Vagina (tissue), 2 donors: Measurements from ENCODE around the gene CSF3R. TPM values are rescaled to one million over a fixed set of nuclear protein-coding genes. Genes with fewer than 3 reads are reported as not detected.
"Not testable (repeated sequence)": the region's sequence is repeated elsewhere in the genome, so short reads cannot be mapped to it uniquely, and the experiment has no call there.

Experiments
- DNase-seq, 2 donors: peaks; one replicate each; pipeline ENCODE4 v3.0.0-alpha.2; 2017; ENCODE audit errors: extremely low spot score in 2 of 2
- H3K27ac ChIP-seq: fragments of 200-600 bp; sonication (generic); one replicate; pipeline ENCODE4 v1.5.1; 2019
- H3K27me3 ChIP-seq: fragments of 200-600 bp; sonication (generic); one replicate; pipeline ENCODE4 v1.5.1; 2019
- H3K36me3 ChIP-seq, 2 donors: fragments of 200-600 bp; sonication (generic); one replicate each; pipeline ENCODE4 v1.5.1; 2017 to 2019
- H3K4me1 ChIP-seq: fragments of 200-600 bp; sonication (generic); one replicate; pipeline ENCODE4 v1.5.1; 2019
- H3K4me3 ChIP-seq, 2 donors: fragments of 200-600 bp; sonication (generic); 1 replicate in 1 of 2; 2 replicates in 1 of 2; pipeline ENCODE4 v1.5.1; 2016 to 2019
- H3K9me3 ChIP-seq: fragments of 200-600 bp; sonication (generic); one replicate; pipeline ENCODE4 v1.5.1; 2019
- CTCF ChIP-seq, 3 experiments: fragments of 450-650 bp in 2 of 3; fragments of 200-600 bp in 1 of 3; sonication (generic) in 1 of 3; IDR thresholded peaks; one replicate each; pipeline ENCODE4 v1.5.1; 2017 to 2019; ENCODE audit warnings: antibody characterized with exemption in 3 of 3, mild to moderate bottlenecking in 2 of 3, moderate library complexity in 2 of 3
- POLR2A ChIP-seq, 2 donors: fragments of 450-650 bp; IDR thresholded peaks; one replicate each; pipeline ENCODE4 v1.6.1; 2017; ENCODE audit warnings: antibody characterized with exemption in 2 of 2, mild to moderate bottlenecking in 2 of 2, moderate library complexity in 2 of 2
- POLR2AphosphoS5 ChIP-seq, 2 donors: sonication (generic); formaldehyde crosslinking; IDR thresholded peaks; one replicate each; pipeline ENCODE4 v1.9.0; 2017; ENCODE audit warnings: antibody characterized with exemption in 2 of 2, mild to moderate bottlenecking in 2 of 2, low read depth in 1 of 2; ENCODE audit not compliant: insufficient read depth in 1 of 2
- intact Hi-C: fragments of 100-400 bp; cut with DNase I; formaldehyde crosslinking; loops from one replicate; pipeline ENCODE4 v1.15.1; 2023
- total RNA-seq: library from RNA; depleted of rRNA; stranded (reverse); fragments of >200 nt; gene quantifications from one replicate; pipeline ENCODE4 v1.2.3, GENCODE V29; 2016

Gene CSF3R
- total RNA-seq, 1 donor from 2014 or later, result 8.8 TPM

- H3K27ac ChIP-seq, result no peak overlapping the region
- H3K27me3 ChIP-seq, result no peaks in the 10 kb centered on the region
- H3K4me3 ChIP-seq, result no peak overlapping the region
- H3K4me1 ChIP-seq, result no peaks in the 10 kb centered on the region
- H3K9me3 ChIP-seq, result no peaks in the 10 kb centered on the region
- TF ChIP-seq CTCF (IDR thresholded peaks at IDR 0.05) (no peak), POLR2AphosphoS5 (IDR thresholded peaks at IDR 0.05; ENCODE audit: insufficient read depth in 1 of 2, low read depth in 1 of 2) (no peak), POLR2A (IDR thresholded peaks at IDR 0.05) (no peak)
- DNase-seq, result no peak
- no peaks in the 10 kb centered on the region for H3K36me3 ChIP-seq
- intact Hi-C loops, result no loop called here
Measured at GRCh38 chr1:36487906-36488305, 5.2 kb upstream of the CSF3R start.

- H3K27me3 ChIP-seq, H3K4me3 ChIP-seq, DNase-seq, H3K9me3 ChIP-seq, H3K27ac ChIP-seq, H3K4me1 ChIP-seq, H3K36me3 ChIP-seq, intact Hi-C loops: not testable (repeated sequence)
Measured at GRCh38 chr1:36487336-36487725, 4.6 kb upstream of the CSF3R start.

GRCh38 chr1:36486439-36487335 is 4.0 kb upstream of the CSF3R start:
- no peak overlapping the region for H3K27ac ChIP-seq
- intact Hi-C loops, result no loop called here
- no peak overlapping the region for H3K4me3 ChIP-seq
- TF ChIP-seq CTCF (IDR thresholded peaks at IDR 0.05) (no peak), POLR2AphosphoS5 (IDR thresholded peaks at IDR 0.05; ENCODE audit: insufficient read depth in 1 of 2, low read depth in 1 of 2) (no peak), POLR2A (IDR thresholded peaks at IDR 0.05) (no peak)
- H3K4me1 ChIP-seq, result no peaks in the 10 kb centered on the region
- no peaks in the 10 kb centered on the region for H3K36me3 ChIP-seq
- no peaks in the 10 kb centered on the region for H3K27me3 ChIP-seq
- H3K9me3 ChIP-seq, result no peaks in the 10 kb centered on the region
- no peak for DNase-seq

GRCh38 chr1:36486093-36486438 is 3.4 kb upstream of the CSF3R start:
- TF ChIP-seq POLR2A (IDR thresholded peaks at IDR 0.05), result no peak
- TF ChIP-seq CTCF (IDR thresholded peaks at IDR 0.05), result no peak
- no peak for TF ChIP-seq POLR2AphosphoS5 (IDR thresholded peaks at IDR 0.05; ENCODE audit: insufficient read depth in 1 of 2, low read depth in 1 of 2)
- no peak overlapping the region for H3K4me3 ChIP-seq
- H3K9me3 ChIP-seq, result no peaks in the 10 kb centered on the region
- H3K4me1 ChIP-seq, result no peaks in the 10 kb centered on the region
- H3K27ac ChIP-seq, result no peak overlapping the region
- DNase-seq, result no peak
- H3K27me3 ChIP-seq, result no peaks in the 10 kb centered on the region
- H3K36me3 ChIP-seq, result no peaks in the 10 kb centered on the region
- intact Hi-C loops, result no loop called here

GRCh38 chr1:36484099-36484498 is 1.4 kb upstream of the CSF3R start:
- H3K27me3 ChIP-seq, result no peaks in the 10 kb centered on the region
- no peak for DNase-seq
- no peaks in the 10 kb centered on the region for H3K9me3 ChIP-seq
- no peak overlapping the region for H3K27ac ChIP-seq
- intact Hi-C loops, result no loop called here
- H3K4me1 ChIP-seq, result no peaks in the 10 kb centered on the region
- H3K36me3 ChIP-seq, result no peaks in the 10 kb centered on the region
- H3K4me3 ChIP-seq, result no peak overlapping the region
- TF ChIP-seq POLR2AphosphoS5 (IDR thresholded peaks at IDR 0.05; ENCODE audit: insufficient read depth in 1 of 2, low read depth in 1 of 2), result no peak
